Gastrocnemius medialis (tissue), 4 donors: Measurements from ENCODE around the gene STARD7. TPM values are rescaled to one million over a fixed set of nuclear protein-coding genes. Genes with fewer than 3 reads are reported as not detected.
A peak's percentile ranks its signal among the peaks of the same experiment; 100 is the strongest.
"Not testable (repeated sequence)": the region's sequence is repeated elsewhere in the genome, so short reads cannot be mapped to it uniquely, and the experiment has no call there.

ENCODE experiments used
- ATAC-seq, 2 donors: fragments of 150-250 bp; one replicate each; pipeline ENCODE4 v1.9.1; 2016
- DNase-seq, 2 donors: peaks; one replicate each; pipeline ENCODE4 v3.0.0-alpha.2; 2019
- H3K27ac ChIP-seq, 4 donors: fragments of 200-600 bp; sonication (generic); 1 replicate in 1 of 4; 2 replicates in 3 of 4; pipeline ENCODE4 v1.5.1; 2016 to 2018; ENCODE audit warnings: mild to moderate bottlenecking in 2 of 4, moderate library complexity in 1 of 4
- H3K27me3 ChIP-seq, 3 donors: fragments of 200-600 bp; sonication (generic) in 2 of 3; 1 replicate in 1 of 3; 2 replicates in 2 of 3; pipeline versions ENCODE4 v1.5.1 to v1.6.0; 2016 to 2019; ENCODE audit warnings: mild to moderate bottlenecking in 1 of 3, moderate library complexity in 1 of 3
- H3K36me3 ChIP-seq, 2 donors: fragments of 200-600 bp; sonication (generic) in 1 of 2; one replicate each; pipeline ENCODE4 v1.5.1; 2017 to 2018
- H3K4me1 ChIP-seq, 2 donors: fragments of 200-600 bp; sonication (generic) in 1 of 2; one replicate each; pipeline ENCODE4 v1.5.1; 2016 to 2017; ENCODE audit warnings: mild to moderate bottlenecking in 2 of 2
- H3K4me3 ChIP-seq, 4 donors: fragments of 200-600 bp; sonication (generic) in 3 of 4; 1 replicate in 1 of 4; 2 replicates in 3 of 4; pipeline ENCODE4 v1.5.1; 2016 to 2019; ENCODE audit warnings: mild to moderate bottlenecking in 2 of 4
- H3K9me3 ChIP-seq, 3 donors: fragments of 200-600 bp; sonication (generic) in 2 of 3; 1 replicate in 1 of 3; 2 replicates in 2 of 3; pipeline ENCODE4 v1.5.1; 2016 to 2019
- CTCF ChIP-seq, 5 experiments: fragments of 450-650 bp in 3 of 5; fragments of 200-600 bp in 2 of 5; sonication (generic) in 2 of 5; IDR thresholded peaks in 4 of 5; conservative IDR thresholded peaks in 1 of 5; 1 replicate in 4 of 5; 2 replicates in 1 of 5; pipeline ENCODE4 v1.5.1; 2016 to 2019; ENCODE audit warnings: antibody characterized with exemption in 5 of 5, mild to moderate bottlenecking in 3 of 5, moderate library complexity in 3 of 5
- POLR2A ChIP-seq, 2 donors: fragments of 450-650 bp; IDR thresholded peaks; one replicate each; pipeline ENCODE4 v1.6.1; 2017; ENCODE audit warnings: antibody characterized with exemption in 2 of 2, mild to moderate bottlenecking in 2 of 2, moderate library complexity in 2 of 2
- in situ Hi-C, 4 donors: fragments of 200-750 bp; cut with MboI; loops; one replicate each; pipeline versions ENCODE4 v1.15.0 to v1.8.0; 2017; ENCODE audit warnings: low sequenced_read_pairs in 4 of 4
- intact Hi-C: fragments of 100-400 bp; cut with DNase I; formaldehyde crosslinking; loops from one replicate; pipeline ENCODE4 v1.15.1; 2023; ENCODE audit warnings: low total_unique reads
- total RNA-seq, 4 donors: library from RNA; depleted of rRNA; stranded (reverse); fragments of >200 nt; gene quantifications; one replicate each; pipeline versions ENCODE4 v1.1.0 to v1.2.3, GENCODE V29; 2016

Gene STARD7
- total RNA-seq, 4 donors from 2014 or later: 237 to 512 (median 313) TPM

GRCh38 chr2:96144481-96145035 lies 64.1 kb downstream of the STARD7 start:
- peak overlapping the region; percentile 67 to 77 (median 70) for H3K27ac ChIP-seq
- intact Hi-C loops: loop anchor here (2.0 kb wide), 3 partner anchors 30 to 116 kb away; partner anchors contain the start of gene STARD7
- no peaks in the 10 kb centered on the region for H3K36me3 ChIP-seq
- H3K4me3 ChIP-seq: peak overlapping the region; percentile 44 to 71 (median 58)
- TF ChIP-seq CTCF (IDR thresholded peaks at IDR 0.05 in 4 of 5, conservative IDR thresholded peaks at IDR 0.05 in 1 of 5) (no peak), POLR2A (IDR thresholded peaks at IDR 0.05) (no peak)
- ATAC-seq (no peak), DNase-seq (no peak)
- H3K27me3 ChIP-seq: no peaks in the 10 kb centered on the region
- H3K4me1 ChIP-seq: peaks cover 0 to 7% of the 10 kb centered on the region in 2 donors
- no peaks in the 10 kb centered on the region for H3K9me3 ChIP-seq
- in situ Hi-C loops: loop anchor here in 2 of 4 donors (25.0 kb wide), 2 partner anchors 118 to 368 kb away; partner anchors contain the start of genes CIAO1 (in 1 of the 2), NEURL3 (in 1 of the 2) and TMEM127 (in 1 of the 2)

GRCh38 chr2:96143848-96144480 lies 64.7 kb downstream of the STARD7 start:
- Histone ChIP-seq H3K27ac (peak overlapping the region in 1 of 4 donors; percentile 67), H3K4me3 (peak overlapping the region in 2 of 4 donors; percentile 44 to 55), H3K36me3 (no peaks in the 10 kb centered on the region), H3K4me1 (peaks cover 0 to 7% of the 10 kb centered on the region in 2 donors), H3K9me3 (no peaks in the 10 kb centered on the region), H3K27me3 (no peaks in the 10 kb centered on the region)
- in situ Hi-C loops (loop anchor here in 2 of 4 donors (25.0 kb wide), 2 partner anchors 118 to 368 kb away; partner anchors contain the start of genes CIAO1 (in 1 of the 2), NEURL3 (in 1 of the 2) and TMEM127 (in 1 of the 2)), intact Hi-C loops (loop anchor here (2.0 kb wide), 3 partner anchors 31 to 117 kb away; partner anchors contain the start of gene STARD7)
- no peak for TF ChIP-seq CTCF (IDR thresholded peaks at IDR 0.05 in 4 of 5, conservative IDR thresholded peaks at IDR 0.05 in 1 of 5)
- no peak for TF ChIP-seq POLR2A (IDR thresholded peaks at IDR 0.05)
- no peak for ATAC-seq
- DNase-seq: no peak

GRCh38 chr2:96143231-96143847 lies 65.3 kb downstream of the STARD7 start:
- DNase-seq: no peak
- TF ChIP-seq CTCF (IDR thresholded peaks at IDR 0.05 in 4 of 5, conservative IDR thresholded peaks at IDR 0.05 in 1 of 5): no peak
- TF ChIP-seq POLR2A (IDR thresholded peaks at IDR 0.05): no peak
- H3K27me3 ChIP-seq: no peaks in the 10 kb centered on the region
- H3K9me3 ChIP-seq: no peaks in the 10 kb centered on the region
- peaks cover 0 to 7% of the 10 kb centered on the region in 2 donors for H3K4me1 ChIP-seq
- ATAC-seq: no peak
- H3K36me3 ChIP-seq: no peaks in the 10 kb centered on the region
- H3K27ac ChIP-seq: no peak overlapping the region
- no peak overlapping the region for H3K4me3 ChIP-seq
- in situ Hi-C loops: loop anchor here in 2 of 4 donors (25.0 kb wide), 2 partner anchors 119 to 369 kb away; partner anchors contain the start of genes CIAO1 (in 1 of the 2), NEURL3 (in 1 of the 2) and TMEM127 (in 1 of the 2)
- intact Hi-C loops: no loop called here

GRCh38 chr2:96142217-96143113 lies 66.2 kb downstream of the STARD7 start:
- intact Hi-C loops: no loop called here
- Histone ChIP-seq H3K27ac (no peak overlapping the region), H3K9me3 (no peaks in the 10 kb centered on the region), H3K36me3 (no peaks in the 10 kb centered on the region), H3K4me3 (no peak overlapping the region), H3K4me1 (peaks cover 0 to 7% of the 10 kb centered on the region in 2 donors), H3K27me3 (no peaks in the 10 kb centered on the region)
- in situ Hi-C loops: loop anchor here in 2 of 4 donors (25.0 kb wide), 2 partner anchors 120 to 370 kb away; partner anchors contain the start of genes CIAO1 (in 1 of the 2), NEURL3 (in 1 of the 2) and TMEM127 (in 1 of the 2)
- DNase-seq: no peak
- no peak for TF ChIP-seq CTCF (IDR thresholded peaks at IDR 0.05 in 4 of 5, conservative IDR thresholded peaks at IDR 0.05 in 1 of 5)
- no peak for TF ChIP-seq POLR2A (IDR thresholded peaks at IDR 0.05)
- no peak for ATAC-seq

- H3K4me3 ChIP-seq, ATAC-seq, intact Hi-C loops, DNase-seq, H3K36me3 ChIP-seq, H3K9me3 ChIP-seq, H3K27ac ChIP-seq, H3K4me1 ChIP-seq, H3K27me3 ChIP-seq: not testable (repeated sequence)
- in situ Hi-C loops: loop anchor here in 2 of 4 donors (25.0 kb wide), 2 partner anchors 121 to 371 kb away; partner anchors contain the start of genes CIAO1 (in 1 of the 2), NEURL3 (in 1 of the 2) and TMEM127 (in 1 of the 2)
These were observed 67.0 kb downstream of the STARD7 start for GRCh38 chr2:96141624-96141967.
